ENCODE results near the gene ARMS2.

DNA sequence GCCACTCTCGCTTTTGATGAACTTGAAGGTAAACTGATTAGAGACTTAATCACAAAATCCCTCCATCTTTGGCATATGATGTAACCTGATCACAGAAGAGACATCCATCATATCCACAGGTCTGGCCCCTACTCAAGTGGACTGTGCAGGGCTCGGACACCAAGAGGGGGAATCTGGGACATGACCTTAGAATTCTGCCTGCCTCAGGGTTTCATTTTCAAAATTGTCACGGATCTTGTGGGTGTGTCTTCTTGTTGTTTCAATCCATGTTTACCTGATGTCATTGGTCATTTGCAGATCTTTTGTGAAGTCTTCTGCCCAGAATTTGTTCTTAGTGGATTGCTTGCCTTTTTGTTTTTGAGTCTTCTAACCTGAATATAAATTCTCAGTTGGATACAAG, 5.9 kb upstream of the ARMS2 start:
- TF ChIP-seq, protein P1, sequence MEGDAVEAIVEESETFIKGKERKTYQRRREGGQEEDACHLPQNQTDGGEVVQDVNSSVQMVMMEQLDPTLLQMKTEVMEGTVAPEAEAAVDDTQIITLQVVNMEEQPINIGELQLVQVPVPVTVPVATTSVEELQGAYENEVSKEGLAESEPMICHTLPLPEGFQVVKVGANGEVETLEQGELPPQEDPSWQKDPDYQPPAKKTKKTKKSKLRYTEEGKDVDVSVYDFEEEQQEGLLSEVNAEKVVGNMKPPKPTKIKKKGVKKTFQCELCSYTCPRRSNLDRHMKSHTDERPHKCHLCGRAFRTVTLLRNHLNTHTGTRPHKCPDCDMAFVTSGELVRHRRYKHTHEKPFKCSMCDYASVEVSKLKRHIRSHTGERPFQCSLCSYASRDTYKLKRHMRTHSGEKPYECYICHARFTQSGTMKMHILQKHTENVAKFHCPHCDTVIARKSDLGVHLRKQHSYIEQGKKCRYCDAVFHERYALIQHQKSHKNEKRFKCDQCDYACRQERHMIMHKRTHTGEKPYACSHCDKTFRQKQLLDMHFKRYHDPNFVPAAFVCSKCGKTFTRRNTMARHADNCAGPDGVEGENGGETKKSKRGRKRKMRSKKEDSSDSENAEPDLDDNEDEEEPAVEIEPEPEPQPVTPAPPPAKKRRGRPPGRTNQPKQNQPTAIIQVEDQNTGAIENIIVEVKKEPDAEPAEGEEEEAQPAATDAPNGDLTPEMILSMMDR (IDR thresholded peaks at IDR 0.05; ENCODE audit: poor library complexity), result no peak
- TF ChIP-seq EZH2 (IDR thresholded peaks at IDR 0.05; ENCODE audit: borderline replicate concordance) (no peak), EZH2phosphoT487 (IDR thresholded peaks at IDR 0.05; ENCODE audit: low read depth, severe bottlenecking, unreplicated experiment) (no peak)

Data from hepatocyte (in vitro differentiated cells).